ENCODE data around the gene ADH1C. TPM values are rescaled to one million over a fixed set of nuclear protein-coding genes. Genes with fewer than 3 reads are reported as not detected.

ADH1C gene
- total RNA-seq, 2 experiments from 2014 or later = not detected

DNA sequence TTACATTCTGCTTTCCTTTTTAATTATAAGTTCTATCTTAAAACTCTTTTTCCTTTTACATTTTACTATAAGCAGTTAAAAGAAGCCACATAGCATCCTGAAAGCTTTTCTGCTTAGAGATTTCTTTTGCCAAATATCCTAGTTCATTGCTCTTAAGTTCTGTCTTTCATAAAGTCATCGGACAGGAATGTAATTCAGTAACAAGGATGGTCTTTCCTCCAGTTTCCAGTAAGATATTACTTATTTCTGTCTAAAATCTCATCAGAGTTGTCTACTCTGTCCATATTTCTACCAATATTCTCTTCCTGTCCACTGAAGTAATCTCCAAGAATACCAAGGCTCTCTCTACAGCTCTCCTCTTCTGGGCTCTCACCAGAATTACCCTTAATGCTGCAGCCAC is 37.5 kb upstream of the ADH1C start:
- no peak overlapping the region for H3K27ac ChIP-seq (ENCODE audit: low read depth, low read length, poor library complexity, severe bottlenecking)
- intact Hi-C loops (cut with micrococcal nuclease; ENCODE audit: unreplicated experiment) = no loop called here
- H3K9me3 ChIP-seq (ENCODE audit: low read length) = no peaks in the 10 kb centered on the region
- POLR2A ChIA-PET = no interaction called here
- H3K4me2 ChIP-seq (ENCODE audit: low read length) = no peak overlapping the region
- no peak overlapping the region for H2AFZ ChIP-seq (ENCODE audit: low read length)
- H3K9me2 ChIP-seq (ENCODE audit: insufficient read depth, low read length) = no peaks in the 10 kb centered on the region
- H3K36me3 ChIP-seq (ENCODE audit: insufficient read depth, low read length) = no peaks in the 10 kb centered on the region
- DNase-seq (ENCODE audit: low spot score) = no peak
- no peaks in the 10 kb centered on the region for H3K79me2 ChIP-seq (ENCODE audit: insufficient read depth, low read depth, low read length)
- no peak overlapping the region for H3K4me3 ChIP-seq (ENCODE audit: low read depth, low read length, poor library complexity, severe bottlenecking)
- TF ChIP-seq EZH2phosphoT487 (IDR thresholded peaks at IDR 0.05; ENCODE audit: borderline replicate concordance, low read depth, low read length) = no peak
- TF ChIP-seq, protein P1, sequence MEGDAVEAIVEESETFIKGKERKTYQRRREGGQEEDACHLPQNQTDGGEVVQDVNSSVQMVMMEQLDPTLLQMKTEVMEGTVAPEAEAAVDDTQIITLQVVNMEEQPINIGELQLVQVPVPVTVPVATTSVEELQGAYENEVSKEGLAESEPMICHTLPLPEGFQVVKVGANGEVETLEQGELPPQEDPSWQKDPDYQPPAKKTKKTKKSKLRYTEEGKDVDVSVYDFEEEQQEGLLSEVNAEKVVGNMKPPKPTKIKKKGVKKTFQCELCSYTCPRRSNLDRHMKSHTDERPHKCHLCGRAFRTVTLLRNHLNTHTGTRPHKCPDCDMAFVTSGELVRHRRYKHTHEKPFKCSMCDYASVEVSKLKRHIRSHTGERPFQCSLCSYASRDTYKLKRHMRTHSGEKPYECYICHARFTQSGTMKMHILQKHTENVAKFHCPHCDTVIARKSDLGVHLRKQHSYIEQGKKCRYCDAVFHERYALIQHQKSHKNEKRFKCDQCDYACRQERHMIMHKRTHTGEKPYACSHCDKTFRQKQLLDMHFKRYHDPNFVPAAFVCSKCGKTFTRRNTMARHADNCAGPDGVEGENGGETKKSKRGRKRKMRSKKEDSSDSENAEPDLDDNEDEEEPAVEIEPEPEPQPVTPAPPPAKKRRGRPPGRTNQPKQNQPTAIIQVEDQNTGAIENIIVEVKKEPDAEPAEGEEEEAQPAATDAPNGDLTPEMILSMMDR (conservative IDR thresholded peaks at IDR 0.05; ENCODE audit: low read length) = no peak
- no peaks in the 10 kb centered on the region for H4K20me1 ChIP-seq (ENCODE audit: insufficient read depth, low read length)
- CTCF ChIA-PET (ENCODE audit: unreplicated experiment) = no interaction called here
- no peaks in the 10 kb centered on the region for H3K4me1 ChIP-seq (ENCODE audit: insufficient read depth, low read length, poor library complexity, severe bottlenecking)
- no TSS peak for BruUV-seq (replicated peaks)

DNA sequence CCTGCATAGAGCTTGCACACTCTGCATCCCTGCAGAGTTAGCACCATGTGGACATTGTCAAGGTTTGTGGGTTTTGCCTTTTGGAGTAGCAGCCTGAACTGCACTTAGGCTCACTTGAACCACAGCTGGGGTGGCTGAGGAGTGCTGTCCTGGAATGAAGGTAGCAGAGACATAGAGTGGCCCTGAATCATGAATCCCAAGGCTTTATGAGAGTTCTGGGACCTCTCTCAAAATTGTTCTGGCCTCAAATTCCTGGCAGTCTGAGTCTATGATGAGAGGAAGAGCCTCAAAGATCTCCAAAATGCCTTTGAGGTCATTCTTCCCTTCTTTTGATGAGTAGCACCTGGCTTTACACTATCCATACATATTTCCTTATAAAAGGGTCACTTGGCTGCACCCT is 37.1 kb upstream of the ADH1C start:
- Histone ChIP-seq H3K27ac (ENCODE audit: low read depth, low read length, poor library complexity, severe bottlenecking) (no peak overlapping the region), H4K20me1 (ENCODE audit: insufficient read depth, low read length) (no peaks in the 10 kb centered on the region), H3K79me2 (ENCODE audit: insufficient read depth, low read depth, low read length) (no peaks in the 10 kb centered on the region), H2AFZ (ENCODE audit: low read length) (no peak overlapping the region), H3K36me3 (ENCODE audit: insufficient read depth, low read length) (no peaks in the 10 kb centered on the region), H3K4me2 (ENCODE audit: low read length) (no peak overlapping the region), H3K9me2 (ENCODE audit: insufficient read depth, low read length) (no peaks in the 10 kb centered on the region), H3K4me1 (ENCODE audit: insufficient read depth, low read length, poor library complexity, severe bottlenecking) (no peaks in the 10 kb centered on the region), H3K9me3 (ENCODE audit: low read length) (no peaks in the 10 kb centered on the region), H3K4me3 (ENCODE audit: low read depth, low read length, poor library complexity, severe bottlenecking) (no peak overlapping the region)
- intact Hi-C loops (cut with micrococcal nuclease; ENCODE audit: unreplicated experiment) = no loop called here
- POLR2A ChIA-PET = no interaction called here
- no peak for DNase-seq (ENCODE audit: low spot score)
- TF ChIP-seq EZH2phosphoT487 (IDR thresholded peaks at IDR 0.05; ENCODE audit: borderline replicate concordance, low read depth, low read length) = no peak
- TF ChIP-seq, protein P1 (conservative IDR thresholded peaks at IDR 0.05; ENCODE audit: low read length) = no peak
- no TSS peak for BruUV-seq (replicated peaks)
- CTCF ChIA-PET (ENCODE audit: unreplicated experiment) = no interaction called here

DNA sequence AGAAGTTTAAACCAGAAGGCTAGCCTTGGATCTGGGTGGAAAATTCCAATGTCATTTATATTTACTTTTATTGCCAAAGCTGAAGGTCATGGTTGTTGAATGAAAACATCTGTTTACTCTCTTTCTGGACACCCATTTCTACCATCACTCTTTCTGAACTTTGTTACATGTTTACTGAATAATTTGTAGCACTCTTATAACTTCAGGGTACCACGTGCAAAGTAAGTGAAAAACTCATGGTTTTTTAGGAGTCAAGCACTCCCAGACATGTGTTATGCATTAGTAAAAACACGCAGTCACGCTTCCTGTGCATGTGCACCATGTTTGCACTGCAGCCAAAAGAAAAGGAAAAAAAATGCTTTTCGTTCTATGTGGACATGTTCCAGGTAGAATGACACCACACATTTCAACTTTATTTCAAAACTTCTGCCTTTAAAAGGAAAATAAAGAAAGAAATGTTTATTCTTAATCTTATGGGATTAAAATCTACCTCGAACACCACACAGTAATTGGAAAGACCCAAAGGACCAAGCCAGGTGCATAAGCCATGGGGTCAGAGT is 31.4 kb upstream of the ADH1C start:
- no peaks in the 10 kb centered on the region for H3K9me2 ChIP-seq (ENCODE audit: insufficient read depth, low read length)
- TF ChIP-seq, protein P1 (conservative IDR thresholded peaks at IDR 0.05; ENCODE audit: low read length) = no peak
- no TSS peak for BruUV-seq (replicated peaks)
- H3K79me2 ChIP-seq (ENCODE audit: insufficient read depth, low read depth, low read length) = no peaks in the 10 kb centered on the region
- no peak overlapping the region for H2AFZ ChIP-seq (ENCODE audit: low read length)
- no peak for DNase-seq (ENCODE audit: low spot score)
- H3K27ac ChIP-seq (ENCODE audit: low read depth, low read length, poor library complexity, severe bottlenecking) = no peak overlapping the region
- H3K4me1 ChIP-seq (ENCODE audit: insufficient read depth, low read length, poor library complexity, severe bottlenecking) = no peaks in the 10 kb centered on the region
- H3K4me2 ChIP-seq (ENCODE audit: low read length) = no peak overlapping the region
- no peaks in the 10 kb centered on the region for H3K36me3 ChIP-seq (ENCODE audit: insufficient read depth, low read length)
- no peaks in the 10 kb centered on the region for H4K20me1 ChIP-seq (ENCODE audit: insufficient read depth, low read length)
- intact Hi-C loops (cut with micrococcal nuclease; ENCODE audit: unreplicated experiment) = no loop called here
- ChIA-PET CTCF (ENCODE audit: unreplicated experiment) (no interaction called here), POLR2A (interaction anchor here (0.6 to 1.5 kb wide), 2 partner anchors 20 to 1210 kb away, joined by 3 read pairs; no protein-coding TSS in a partner anchor)
- H3K9me3 ChIP-seq (ENCODE audit: low read length) = no peaks in the 10 kb centered on the region
- no peak overlapping the region for H3K4me3 ChIP-seq (ENCODE audit: low read depth, low read length, poor library complexity, severe bottlenecking)

Measured in OCI-LY7 (cell line).